Esophagus muscularis mucosa (tissue), 4 donors: ENCODE results near the gene KIZ. TPM values are rescaled to one million over a fixed set of nuclear protein-coding genes. Genes with fewer than 3 reads are reported as not detected.
A peak's percentile ranks its signal among the peaks of the same experiment; 100 is the strongest.

Experiments used
- DNase-seq: peaks from one replicate; pipeline ENCODE4 v3.0.0-alpha.2; 2017; ENCODE audit errors: extremely low spot score
- H3K27ac ChIP-seq, 4 donors: fragments of 200-600 bp; sonication (generic); replicated peaks in 1 of 4; 1 replicate in 3 of 4; 2 replicates in 1 of 4; pipeline ENCODE4 v1.5.1; 2016 to 2019; ENCODE audit warnings: mild to moderate bottlenecking in 1 of 4
- H3K27me3 ChIP-seq, 4 donors: fragments of 200-600 bp; sonication (generic); one replicate each; pipeline versions ENCODE4 v1.5.1 to v1.6.0; 2016 to 2019
- H3K36me3 ChIP-seq, 4 donors: fragments of 200-600 bp; sonication (generic); one replicate each; pipeline ENCODE4 v1.5.1; 2016 to 2019
- H3K4me1 ChIP-seq, 4 donors: fragments of 200-600 bp; sonication (generic); one replicate each; pipeline ENCODE4 v1.5.1; 2016 to 2019
- H3K4me3 ChIP-seq, 4 donors: fragments of 200-600 bp; sonication (generic); 1 replicate in 2 of 4; 2 replicates in 2 of 4; pipeline ENCODE4 v1.5.1; 2016 to 2019; ENCODE audit warnings: mild to moderate bottlenecking in 4 of 4, moderate library complexity in 1 of 4
- H3K9me3 ChIP-seq, 4 donors: fragments of 200-600 bp; sonication (generic); 1 replicate in 3 of 4; 2 replicates in 1 of 4; pipeline ENCODE4 v1.5.1; 2016 to 2019
- EP300 ChIP-seq: sonication (generic); formaldehyde crosslinking; IDR thresholded peaks from one replicate; pipeline ENCODE4 v1.6.1; 2017; ENCODE audit warnings: antibody characterized with exemption
- POLR2A ChIP-seq: fragments of 450-650 bp; IDR thresholded peaks from one replicate; pipeline ENCODE4 v1.6.1; 2017; ENCODE audit warnings: antibody characterized with exemption, moderate library complexity, mild to moderate bottlenecking, low read depth
- POLR2AphosphoS5 ChIP-seq, 2 donors: sonication (generic); formaldehyde crosslinking; IDR thresholded peaks; one replicate each; pipeline ENCODE4 v1.6.1; 2017; ENCODE audit warnings: antibody characterized with exemption in 2 of 2
- WGBS: methylation state at CpG from one replicate; pipeline ENCODE4 v1.1.5; 2018; 5-methylcytosine and 5-hydroxymethylcytosine counted together
- intact Hi-C: fragments of 100-400 bp; cut with DNase I; formaldehyde crosslinking; loops from one replicate; pipeline ENCODE4 v1.15.1; 2023
- total RNA-seq, 4 donors: library from RNA; depleted of rRNA; stranded (reverse); fragments of >200 nt; gene quantifications; one replicate each; pipeline versions ENCODE4 v1.1.0 to v1.2.1, GENCODE V29; 2016
- TF ChIP-seq, protein P1 (sequence below), 3 experiments: fragments of 200-600 bp in 2 of 3; fragments of 450-650 bp in 1 of 3; sonication (generic) in 2 of 3; IDR thresholded peaks; one replicate each; pipeline ENCODE4 v1.5.1; 2017 to 2019; ENCODE audit warnings: antibody characterized with exemption in 3 of 3, mild to moderate bottlenecking in 2 of 3, moderate library complexity in 1 of 3

KIZ gene
- total RNA-seq, 4 donors from 2014 or later: 17.2 to 32.0 (median 25.6) TPM

DNA sequence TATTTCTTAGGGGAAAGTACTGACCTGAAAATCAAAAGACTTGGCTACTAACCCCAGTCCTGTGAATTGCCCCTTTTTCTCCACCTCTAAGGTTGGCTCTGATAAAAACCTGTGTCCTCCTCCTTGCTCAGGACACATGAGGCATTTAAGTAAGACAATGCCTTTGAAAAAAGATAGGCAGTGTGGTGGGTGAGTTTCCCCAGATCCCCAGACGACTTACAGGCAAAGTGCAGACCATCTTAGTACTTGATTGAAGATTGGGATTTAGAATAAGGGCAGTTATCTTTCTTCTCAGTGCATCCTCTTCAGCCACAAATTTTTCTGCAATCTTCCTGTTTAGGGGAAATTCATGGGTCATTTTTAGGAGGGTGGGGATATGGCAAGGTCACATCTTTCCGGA, 87.8 kb downstream of the KIZ start:
- Histone ChIP-seq H3K36me3 (peaks cover 0 to 50% (median 12%) of the 10 kb centered on the region in 4 donors), H3K4me3 (no peak overlapping the region), H3K9me3 (no peaks in the 10 kb centered on the region), H3K27me3 (no peaks in the 10 kb centered on the region), H3K27ac (no peak overlapping the region), H3K4me1 (no peaks in the 10 kb centered on the region)
- 91% methylated on average over 2 of the region's 2 CpGs for WGBS
- DNase-seq: no peak
- TF ChIP-seq, protein P1, sequence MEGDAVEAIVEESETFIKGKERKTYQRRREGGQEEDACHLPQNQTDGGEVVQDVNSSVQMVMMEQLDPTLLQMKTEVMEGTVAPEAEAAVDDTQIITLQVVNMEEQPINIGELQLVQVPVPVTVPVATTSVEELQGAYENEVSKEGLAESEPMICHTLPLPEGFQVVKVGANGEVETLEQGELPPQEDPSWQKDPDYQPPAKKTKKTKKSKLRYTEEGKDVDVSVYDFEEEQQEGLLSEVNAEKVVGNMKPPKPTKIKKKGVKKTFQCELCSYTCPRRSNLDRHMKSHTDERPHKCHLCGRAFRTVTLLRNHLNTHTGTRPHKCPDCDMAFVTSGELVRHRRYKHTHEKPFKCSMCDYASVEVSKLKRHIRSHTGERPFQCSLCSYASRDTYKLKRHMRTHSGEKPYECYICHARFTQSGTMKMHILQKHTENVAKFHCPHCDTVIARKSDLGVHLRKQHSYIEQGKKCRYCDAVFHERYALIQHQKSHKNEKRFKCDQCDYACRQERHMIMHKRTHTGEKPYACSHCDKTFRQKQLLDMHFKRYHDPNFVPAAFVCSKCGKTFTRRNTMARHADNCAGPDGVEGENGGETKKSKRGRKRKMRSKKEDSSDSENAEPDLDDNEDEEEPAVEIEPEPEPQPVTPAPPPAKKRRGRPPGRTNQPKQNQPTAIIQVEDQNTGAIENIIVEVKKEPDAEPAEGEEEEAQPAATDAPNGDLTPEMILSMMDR (IDR thresholded peaks at IDR 0.05): no peak
- TF ChIP-seq POLR2A: no peak
- TF ChIP-seq EP300: no peak
- TF ChIP-seq POLR2AphosphoS5 (IDR thresholded peaks at IDR 0.05): no peak
- intact Hi-C loops: no loop called here

DNA sequence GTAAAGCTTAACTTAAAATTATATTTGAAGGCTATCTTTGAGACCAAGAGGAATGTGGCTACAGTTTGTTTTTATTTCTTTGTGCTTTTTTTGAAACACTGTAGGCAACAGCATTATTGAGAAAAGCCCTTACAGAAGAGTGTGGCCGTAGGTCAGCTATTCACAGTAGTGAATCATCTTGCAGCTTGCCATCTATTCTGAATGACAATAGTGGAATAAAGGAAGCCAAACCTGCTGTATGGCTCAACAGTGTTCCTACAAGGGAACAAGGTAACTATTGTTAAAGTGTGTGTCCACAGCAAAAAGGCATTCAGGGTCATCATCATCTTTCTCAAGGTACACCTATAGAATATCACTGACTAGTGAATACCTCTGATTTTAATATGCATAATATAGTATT, 88.5 kb downstream of the KIZ start:
- TF ChIP-seq POLR2A: no peak
- TF ChIP-seq, protein P1 (IDR thresholded peaks at IDR 0.05): no peak
- no peak for TF ChIP-seq POLR2AphosphoS5 (IDR thresholded peaks at IDR 0.05)
- TF ChIP-seq EP300: no peak
- no peak overlapping the region for H3K4me3 ChIP-seq
- no peak for DNase-seq
- H3K27ac ChIP-seq: no peak overlapping the region
- no peaks in the 10 kb centered on the region for H3K4me1 ChIP-seq
- 87% methylated on average over 1 of the region's 1 CpG for WGBS
- peaks cover 0 to 50% (median 12%) of the 10 kb centered on the region in 4 donors for H3K36me3 ChIP-seq
- no peaks in the 10 kb centered on the region for H3K27me3 ChIP-seq
- intact Hi-C loops: no loop called here
- H3K9me3 ChIP-seq: no peaks in the 10 kb centered on the region

GRCh38 chr20:21219686-21220085, 93.8 kb downstream of the KIZ start:
- H3K4me1 ChIP-seq: no peaks in the 10 kb centered on the region
- TF ChIP-seq, protein P1 (IDR thresholded peaks at IDR 0.05): no peak
- TF ChIP-seq EP300 (no peak), POLR2AphosphoS5 (IDR thresholded peaks at IDR 0.05) (no peak), POLR2A (no peak)
- H3K9me3 ChIP-seq: no peaks in the 10 kb centered on the region
- 89% methylated on average over 3 of the region's 3 CpGs for WGBS
- intact Hi-C loops: no loop called here
- peaks cover 0 to 31% (median 7%) of the 10 kb centered on the region in 4 donors for H3K36me3 ChIP-seq
- H3K27me3 ChIP-seq: no peaks in the 10 kb centered on the region
- no peak overlapping the region for H3K4me3 ChIP-seq
- no peak for DNase-seq
- no peak overlapping the region for H3K27ac ChIP-seq

- H3K27me3 ChIP-seq: no peaks in the 10 kb centered on the region
- no peaks in the 10 kb centered on the region for H3K4me1 ChIP-seq
- no peak overlapping the region for H3K4me3 ChIP-seq
- no peak for DNase-seq
- H3K36me3 ChIP-seq: peaks cover 0 to 25% (median 9%) of the 10 kb centered on the region in 4 donors
- WGBS: 91% methylated on average over 4 of the region's 4 CpGs
- no peaks in the 10 kb centered on the region for H3K9me3 ChIP-seq
- TF ChIP-seq, protein P1 (IDR thresholded peaks at IDR 0.05): no peak
- TF ChIP-seq POLR2AphosphoS5 (IDR thresholded peaks at IDR 0.05) (no peak), POLR2A (no peak), EP300 (no peak)
- intact Hi-C loops: no loop called here
- no peak overlapping the region for H3K27ac ChIP-seq
Measured at GRCh38 chr20:21224217-21224616, 98.3 kb downstream of the KIZ start.

- peaks cover 0 to 37% (median 18%) of the 10 kb centered on the region in 4 donors for H3K36me3 ChIP-seq
- no peaks in the 10 kb centered on the region for H3K27me3 ChIP-seq
- no peak overlapping the region for H3K27ac ChIP-seq
- H3K4me3 ChIP-seq: peak overlapping the region in 1 of 4 donors; percentile 0
- no peaks in the 10 kb centered on the region for H3K4me1 ChIP-seq
- intact Hi-C loops: no loop called here
- DNase-seq: no peak
- H3K9me3 ChIP-seq: no peaks in the 10 kb centered on the region
- TF ChIP-seq, protein P1 (IDR thresholded peaks at IDR 0.05): no peak
- WGBS: 71% methylated on average over 6 of the region's 6 CpGs
Measured at GRCh38 chr20:21225215-21225947, 99.5 kb downstream of the KIZ start.
